Chondrocyte (in vitro differentiated cells): ENCODE measurements around the gene SMAD6. TPM values are rescaled to one million over a fixed set of nuclear protein-coding genes. Genes with fewer than 3 reads are reported as not detected.

Experiments used
- DNase-seq: peaks from one replicate; pipeline ENCODE4 v3.0.0; 2021; ENCODE audit warnings: mixed read lengths, low spot score
- H3K27ac Mint-ChIP-seq: one replicate; pipeline ENCODE4 v1.8.0; 2021; ENCODE audit warnings: mild to moderate bottlenecking, moderate library complexity, mixed read lengths; ENCODE audit not compliant: unreplicated experiment
- H3K27me3 Mint-ChIP-seq: 2 replicates; pipeline ENCODE4 v1.8.0; 2021; ENCODE audit warnings: low read depth, mixed read lengths
- H3K36me3 Mint-ChIP-seq: 2 replicates; pipeline ENCODE4 v1.8.0; 2021; ENCODE audit warnings: low read depth, mixed read lengths
- H3K4me1 Mint-ChIP-seq: 2 replicates; pipeline ENCODE4 v1.8.0; 2021; ENCODE audit warnings: low read depth, mild to moderate bottlenecking, mixed read lengths
- H3K4me3 Mint-ChIP-seq: one replicate; pipeline ENCODE4 v1.8.0; 2021; ENCODE audit warnings: mild to moderate bottlenecking, moderate library complexity, mixed read lengths; ENCODE audit not compliant: unreplicated experiment
- H3K9me3 Mint-ChIP-seq: 2 replicates; pipeline ENCODE4 v1.8.0; 2021; ENCODE audit warnings: low read depth, mixed read lengths
- CTCF ChIP-seq: fragments of 200-600 bp; sonication (generic); IDR thresholded peaks from 2 replicates; pipeline ENCODE4 v1.5.0; 2021; ENCODE audit warnings: antibody characterized with exemption, mild to moderate bottlenecking, moderate library complexity
- total RNA-seq: library from RNA; stranded (reverse); gene quantifications from 3 replicates; pipeline ENCODE4 v1.2.1, GENCODE V29; 2021

SMAD6 gene
- total RNA-seq, 1 donor from 2014 or later = 5.2 TPM

- TF ChIP-seq CTCF = no peak
- no peaks in the 10 kb centered on the region for H3K9me3 Mint-ChIP-seq
- H3K27me3 Mint-ChIP-seq = no peaks in the 10 kb centered on the region
- peak; percentile 29 for DNase-seq
- H3K27ac Mint-ChIP-seq = peak overlapping the region; percentile 87
- no peaks in the 10 kb centered on the region for H3K36me3 Mint-ChIP-seq
- peaks cover 77% of the 10 kb centered on the region for H3K4me1 Mint-ChIP-seq
- no peak overlapping the region for H3K4me3 Mint-ChIP-seq
Measured at GRCh38 chr15:66760968-66761725, 59.1 kb downstream of the SMAD6 start.

- no peak for DNase-seq
- H3K27ac Mint-ChIP-seq = peak overlapping the region; percentile 87
- H3K4me1 Mint-ChIP-seq = peaks cover 79% of the 10 kb centered on the region
- H3K36me3 Mint-ChIP-seq = no peaks in the 10 kb centered on the region
- no peaks in the 10 kb centered on the region for H3K9me3 Mint-ChIP-seq
- TF ChIP-seq CTCF = no peak
- H3K27me3 Mint-ChIP-seq = no peaks in the 10 kb centered on the region
- no peak overlapping the region for H3K4me3 Mint-ChIP-seq
Measured at GRCh38 chr15:66761726-66762595, 59.9 kb downstream of the SMAD6 start.

GRCh38 chr15:66763186-66764071 lies 61.4 kb downstream of the SMAD6 start:
- no peak for TF ChIP-seq CTCF
- H3K36me3 Mint-ChIP-seq = no peaks in the 10 kb centered on the region
- no peaks in the 10 kb centered on the region for H3K9me3 Mint-ChIP-seq
- no peak for DNase-seq
- no peaks in the 10 kb centered on the region for H3K27me3 Mint-ChIP-seq
- no peak overlapping the region for H3K4me3 Mint-ChIP-seq
- H3K4me1 Mint-ChIP-seq = peaks cover 75% of the 10 kb centered on the region
- H3K27ac Mint-ChIP-seq = peak overlapping the region; percentile 61

GRCh38 chr15:66764072-66764786 lies 62.2 kb downstream of the SMAD6 start:
- Mint-ChIP-seq H3K27ac (no peak overlapping the region), H3K4me1 (peaks cover 72% of the 10 kb centered on the region), H3K36me3 (no peaks in the 10 kb centered on the region)

More at GRCh38 chr15:66764072-66764786, 62.2 kb downstream of the SMAD6 start:
- no peaks in the 10 kb centered on the region for H3K9me3 Mint-ChIP-seq
- TF ChIP-seq CTCF = no peak
- no peak for DNase-seq
- H3K27me3 Mint-ChIP-seq = no peaks in the 10 kb centered on the region
- H3K4me3 Mint-ChIP-seq = no peak overlapping the region
